WTC11 (cell line): ENCODE measurements around the gene GNG2.

Experiments used
- CBFB ChIP-seq: sonication (generic); formaldehyde crosslinking; IDR thresholded peaks from 2 replicates; pipeline ENCODE4 v1.8.1; 2022; ENCODE audit warnings: mild to moderate bottlenecking, low read depth, missing genetic modification reagents
- RELA ChIP-seq: sonication (generic); formaldehyde crosslinking; IDR thresholded peaks from 2 replicates; pipeline ENCODE4 v1.8.1; 2022; ENCODE audit warnings: missing genetic modification reagents, mild to moderate bottlenecking, borderline replicate concordance
- TF ChIP-seq, protein P1 (sequence below): sonication (generic); formaldehyde crosslinking; conservative IDR thresholded peaks from 2 replicates; pipeline ENCODE4 v1.8.1; 2023; ENCODE audit warnings: mild to moderate bottlenecking, low read depth, missing genetic modification reagents, moderate library complexity

DNA sequence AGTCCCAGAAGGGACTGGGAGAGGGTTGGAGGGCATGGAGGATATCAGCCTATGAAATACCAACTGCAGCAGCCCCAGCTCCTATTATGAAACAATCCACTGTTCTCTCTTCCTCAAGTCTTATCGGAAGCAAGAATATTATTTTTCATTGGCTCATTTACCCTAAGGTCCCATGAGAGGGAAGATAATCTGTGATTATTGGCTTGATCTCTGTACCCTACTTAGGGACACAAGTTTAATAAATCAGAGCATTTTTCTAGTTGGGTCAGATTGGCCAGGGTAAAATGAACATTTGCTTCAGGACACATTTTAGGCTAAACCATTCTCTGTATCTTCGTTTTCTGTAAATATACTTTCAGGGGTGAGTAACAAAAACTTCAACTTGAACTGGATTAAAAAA is 43.1 kb upstream of the GNG2 start:
- TF ChIP-seq RELA (CRISPR knock-in tag) (no peak), CBFB (CRISPR knock-in tag) (no peak)
- TF ChIP-seq, protein P1, sequence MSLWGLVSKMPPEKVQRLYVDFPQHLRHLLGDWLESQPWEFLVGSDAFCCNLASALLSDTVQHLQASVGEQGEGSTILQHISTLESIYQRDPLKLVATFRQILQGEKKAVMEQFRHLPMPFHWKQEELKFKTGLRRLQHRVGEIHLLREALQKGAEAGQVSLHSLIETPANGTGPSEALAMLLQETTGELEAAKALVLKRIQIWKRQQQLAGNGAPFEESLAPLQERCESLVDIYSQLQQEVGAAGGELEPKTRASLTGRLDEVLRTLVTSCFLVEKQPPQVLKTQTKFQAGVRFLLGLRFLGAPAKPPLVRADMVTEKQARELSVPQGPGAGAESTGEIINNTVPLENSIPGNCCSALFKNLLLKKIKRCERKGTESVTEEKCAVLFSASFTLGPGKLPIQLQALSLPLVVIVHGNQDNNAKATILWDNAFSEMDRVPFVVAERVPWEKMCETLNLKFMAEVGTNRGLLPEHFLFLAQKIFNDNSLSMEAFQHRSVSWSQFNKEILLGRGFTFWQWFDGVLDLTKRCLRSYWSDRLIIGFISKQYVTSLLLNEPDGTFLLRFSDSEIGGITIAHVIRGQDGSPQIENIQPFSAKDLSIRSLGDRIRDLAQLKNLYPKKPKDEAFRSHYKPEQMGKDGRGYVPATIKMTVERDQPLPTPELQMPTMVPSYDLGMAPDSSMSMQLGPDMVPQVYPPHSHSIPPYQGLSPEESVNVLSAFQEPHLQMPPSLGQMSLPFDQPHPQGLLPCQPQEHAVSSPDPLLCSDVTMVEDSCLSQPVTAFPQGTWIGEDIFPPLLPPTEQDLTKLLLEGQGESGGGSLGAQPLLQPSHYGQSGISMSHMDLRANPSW (CRISPR knock-in tag), result no peak
